Left lung (tissue), 10 donors: ENCODE data around the gene PPM1M. TPM values are rescaled to one million over a fixed set of nuclear protein-coding genes. Genes with fewer than 3 reads are reported as not detected.

ENCODE experiments used
- ATAC-seq: fragments of 200-7000 bp; cut with Tn5 transposase; one replicate; pipeline ENCODE4 v1.9.1; 2020; ENCODE audit warnings: moderate library complexity
- DNase-seq, 4 donors: peaks; one replicate each; pipeline ENCODE4 v3.0.0-alpha.2; 2013 to 2020
- H3K27ac ChIP-seq, 2 donors: fragments of 200-600 bp; sonication (generic) in 1 of 2; one replicate each; pipeline versions ENCODE4 v1.5.0 to v1.8.0; 2020 to 2021
- H3K27me3 ChIP-seq, 2 donors: fragments of 200-600 bp; sonication (generic) in 1 of 2; one replicate each; pipeline versions ENCODE4 v1.5.0 to v1.8.0; 2020 to 2021
- H3K36me3 ChIP-seq, 2 donors: fragments of 200-600 bp; sonication (generic) in 1 of 2; one replicate each; pipeline versions ENCODE4 v1.5.0 to v1.8.0; 2020 to 2021
- H3K4me1 ChIP-seq, 2 donors: fragments of 200-600 bp; one replicate each; pipeline ENCODE4 v1.8.0; 2021
- H3K4me3 ChIP-seq, 2 donors: fragments of 200-600 bp; sonication (generic) in 1 of 2; one replicate each; pipeline versions ENCODE4 v1.5.0 to v1.8.0; 2020 to 2021; ENCODE audit warnings: mild to moderate bottlenecking in 1 of 2
- H3K9me3 ChIP-seq, 2 donors: fragments of 200-600 bp; sonication (generic) in 1 of 2; one replicate each; pipeline versions ENCODE4 v1.5.0 to v1.8.0; 2020 to 2021
- intact Hi-C, 2 donors: fragments of 100-400 bp; cut with DNase I; formaldehyde crosslinking; loops; one replicate each; pipeline versions ENCODE4 v1.11.2 to v1.14.2; 2022
- polyA plus RNA-seq, 6 donors: library from polyadenylated mRNA; unstranded; fragments of 120-200 nt; gene quantifications; one replicate each; pipeline ENCODE4 v1.2.1, GENCODE V29; 2013; ENCODE audit not compliant: insufficient read length in 6 of 6
- total RNA-seq, 2 donors: library from RNA; stranded (reverse); fragmentation: NEBNext Ultra II Directional; extraction: Animal tissue kit (Norgen Biotek cat#: 25700); gene quantifications; one replicate each; pipeline ENCODE4 v1.2.1, GENCODE V29; 2021
- TF ChIP-seq, protein P1 (sequence below), 2 donors: fragments of 200-600 bp; sonication (generic) in 1 of 2; IDR thresholded peaks; one replicate each; pipeline versions ENCODE4 v1.5.0 to v1.8.0; 2021; ENCODE audit warnings: antibody characterized with exemption in 2 of 2
- donor health status: DM: no; HTN: yes; CAD: no.
- donor health status: DM: no; HTN: no; CAD: no.

The PPM1M gene
- total and polyA plus RNA-seq, 8 donors = 27.4 to 48.3 (median 31.4) TPM

DNA sequence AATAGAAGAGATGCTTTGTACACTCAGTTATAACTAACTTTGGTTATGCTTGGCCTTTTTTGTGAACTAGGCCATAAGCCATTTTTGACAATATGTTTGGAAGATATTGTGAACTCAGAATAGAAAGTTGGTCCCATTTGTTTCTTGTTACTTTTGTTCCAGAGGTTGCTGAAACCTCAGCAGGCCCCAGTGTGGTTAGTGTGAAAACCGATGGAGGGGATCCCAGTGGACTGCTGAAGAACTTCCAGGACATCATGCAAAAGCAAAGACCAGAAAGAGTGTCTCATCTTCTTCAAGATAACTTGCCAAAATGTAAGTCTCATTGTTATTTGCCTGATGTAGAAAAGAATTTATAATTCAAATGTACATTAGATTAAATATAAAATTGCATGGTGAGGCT lies 41.9 kb upstream of the PPM1M start:
- no peak overlapping the region for H3K4me3 ChIP-seq
- ATAC-seq = no peak
- H3K9me3 ChIP-seq = no peaks in the 10 kb centered on the region
- H3K27ac ChIP-seq = peak overlapping the region in 1 of 2 donors; percentile 86
- intact Hi-C loops = no loop called here
- DNase-seq = no peak
- peaks cover 0 to 79% of the 10 kb centered on the region in 2 donors for H3K36me3 ChIP-seq
- H3K27me3 ChIP-seq = no peaks in the 10 kb centered on the region
- TF ChIP-seq, protein P1, sequence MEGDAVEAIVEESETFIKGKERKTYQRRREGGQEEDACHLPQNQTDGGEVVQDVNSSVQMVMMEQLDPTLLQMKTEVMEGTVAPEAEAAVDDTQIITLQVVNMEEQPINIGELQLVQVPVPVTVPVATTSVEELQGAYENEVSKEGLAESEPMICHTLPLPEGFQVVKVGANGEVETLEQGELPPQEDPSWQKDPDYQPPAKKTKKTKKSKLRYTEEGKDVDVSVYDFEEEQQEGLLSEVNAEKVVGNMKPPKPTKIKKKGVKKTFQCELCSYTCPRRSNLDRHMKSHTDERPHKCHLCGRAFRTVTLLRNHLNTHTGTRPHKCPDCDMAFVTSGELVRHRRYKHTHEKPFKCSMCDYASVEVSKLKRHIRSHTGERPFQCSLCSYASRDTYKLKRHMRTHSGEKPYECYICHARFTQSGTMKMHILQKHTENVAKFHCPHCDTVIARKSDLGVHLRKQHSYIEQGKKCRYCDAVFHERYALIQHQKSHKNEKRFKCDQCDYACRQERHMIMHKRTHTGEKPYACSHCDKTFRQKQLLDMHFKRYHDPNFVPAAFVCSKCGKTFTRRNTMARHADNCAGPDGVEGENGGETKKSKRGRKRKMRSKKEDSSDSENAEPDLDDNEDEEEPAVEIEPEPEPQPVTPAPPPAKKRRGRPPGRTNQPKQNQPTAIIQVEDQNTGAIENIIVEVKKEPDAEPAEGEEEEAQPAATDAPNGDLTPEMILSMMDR (IDR thresholded peaks at IDR 0.05) = no peak
- peaks cover 29 to 80% of the 10 kb centered on the region in 2 donors for H3K4me1 ChIP-seq

- peaks cover 20 to 72% of the 10 kb centered on the region in 2 donors for H3K4me1 ChIP-seq
- ATAC-seq = no peak
Observed at GRCh38 chr3:52204337-52205073, 41.1 kb upstream of the PPM1M start.

GRCh38 chr3:52205727-52206372 lies 39.7 kb upstream of the PPM1M start:
- Histone ChIP-seq H3K4me3 (no peak overlapping the region), H3K4me1 (peaks cover 8 to 72% of the 10 kb centered on the region in 2 donors), H3K9me3 (no peaks in the 10 kb centered on the region), H3K27ac (peak overlapping the region in 1 of 2 donors; percentile 86), H3K36me3 (peaks cover 4 to 86% of the 10 kb centered on the region in 2 donors), H3K27me3 (no peaks in the 10 kb centered on the region)
- TF ChIP-seq, protein P1 (IDR thresholded peaks at IDR 0.05) = no peak
- ATAC-seq (peak; percentile 43), DNase-seq (peak in 2 of 4 donors; percentile 34 to 62)
- intact Hi-C loops = no loop called here

More at GRCh38 chr3:52204337-52205073, 41.1 kb upstream of the PPM1M start:
- Histone ChIP-seq H3K9me3 (no peaks in the 10 kb centered on the region), H3K36me3 (peaks cover 0 to 83% of the 10 kb centered on the region in 2 donors), H3K27ac (peak overlapping the region in 1 of 2 donors; percentile 86), H3K27me3 (no peaks in the 10 kb centered on the region), H3K4me3 (no peak overlapping the region)
- no peak for DNase-seq
- intact Hi-C loops = no loop called here
- TF ChIP-seq, protein P1 (IDR thresholded peaks at IDR 0.05) = no peak

DNA sequence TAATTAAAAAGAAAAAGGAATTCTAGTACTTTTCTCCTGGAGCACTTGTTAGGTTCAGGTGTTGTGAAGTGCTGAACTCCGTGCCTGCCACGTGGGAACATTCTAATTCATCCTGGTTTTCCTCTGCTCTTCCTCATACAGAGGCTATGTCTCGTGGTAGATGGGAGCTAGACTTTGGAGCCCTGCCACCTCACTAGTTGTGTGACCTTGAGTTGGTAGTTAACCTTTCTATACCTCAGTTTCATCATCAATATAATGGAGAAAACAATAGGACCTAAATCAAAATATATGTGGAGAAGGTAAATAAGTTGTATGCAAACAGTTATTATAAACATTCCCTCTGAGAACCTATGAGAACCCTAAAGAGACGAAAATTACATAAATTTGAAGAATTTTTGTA lies 37.0 kb upstream of the PPM1M start:
- Histone ChIP-seq H3K36me3 (peaks cover 8 to 100% of the 10 kb centered on the region in 2 donors), H3K9me3 (no peaks in the 10 kb centered on the region), H3K4me3 (no peak overlapping the region), H3K27me3 (no peaks in the 10 kb centered on the region), H3K4me1 (peaks cover 0 to 56% of the 10 kb centered on the region in 2 donors), H3K27ac (peak overlapping the region in 1 of 2 donors; percentile 80)
- TF ChIP-seq, protein P1 (IDR thresholded peaks at IDR 0.05) = no peak
- intact Hi-C loops = no loop called here
- no peak for DNase-seq
- no peak for ATAC-seq

DNA sequence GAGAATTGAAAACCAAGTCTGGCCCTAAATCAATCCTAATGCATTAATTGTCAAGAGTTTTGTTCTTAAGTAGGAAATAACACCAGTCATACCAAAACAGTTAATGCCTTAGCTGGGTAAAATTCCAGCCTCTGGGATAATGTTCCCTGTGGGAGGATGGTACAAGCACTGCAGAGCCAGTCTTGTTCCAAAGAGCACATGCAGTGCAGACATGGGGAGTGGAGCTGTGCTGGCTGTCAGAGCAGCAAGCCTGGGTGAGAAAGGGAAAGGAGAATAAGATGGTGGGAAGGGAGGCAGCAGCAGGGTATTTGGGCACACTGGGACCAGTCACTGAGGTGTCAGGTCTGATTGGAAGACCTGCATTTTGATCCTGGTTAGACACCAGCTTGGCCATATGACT lies 35.5 kb upstream of the PPM1M start:
- TF ChIP-seq, protein P1 (IDR thresholded peaks at IDR 0.05) = no peak
- ATAC-seq = no peak
- Histone ChIP-seq H3K27ac (peak overlapping the region; percentile 50 to 80), H3K4me1 (peaks cover 0 to 41% of the 10 kb centered on the region in 2 donors), H3K9me3 (no peaks in the 10 kb centered on the region), H3K27me3 (no peaks in the 10 kb centered on the region), H3K36me3 (peaks cover 12 to 100% of the 10 kb centered on the region in 2 donors), H3K4me3 (no peak overlapping the region)
- intact Hi-C loops = no loop called here
- no peak for DNase-seq
